Endothelial cell of umbilical vein (primary cell): ENCODE measurements around the gene USP46. TPM values are rescaled to one million over a fixed set of nuclear protein-coding genes. Genes with fewer than 3 reads are reported as not detected.
A peak's percentile ranks its signal among the peaks of the same experiment; 100 is the strongest.

Source experiments
- BruUV-seq: library from RNA; stranded (reverse); fragments of 400-500 nt; replicated peaks from 2 replicates; lab custom pipeline; 2021; lab: Mats Ljungman, UMichigan
- CTCF ChIA-PET: fragments of 300-600, 350-600 bp; sonication (Branson Sonifier 250); formaldehyde crosslinking; loops from one replicate; lab custom pipeline; 2021; ENCODE audit warnings: antibody characterized with exemption, inconsistent platforms; lab: Charles Lee
- POLR2A ChIA-PET: fragments of 300-600, 350-600 bp; sonication (Branson Sonifier 250); formaldehyde crosslinking; loops from one replicate; lab custom pipeline; 2021; ENCODE audit warnings: antibody characterized with exemption, inconsistent platforms; lab: Charles Lee
- DNase-seq: peaks from one replicate; pipeline ENCODE4 v3.0.0-alpha.2; 2011; ENCODE audit warnings: low read depth, low spot score
- FAIRE-seq: peaks from 2 replicates; lab custom pipeline; 2011; peaks lifted over from hg19 to GRCh38; lab: Jason Lieb, UNC
- H2AFZ ChIP-seq: 2 replicates; pipeline ENCODE4 v1.6.0; 2012; ENCODE audit warnings: low read depth, low read length, control low read depth, inconsistent platforms
- H3K27ac ChIP-seq: 2 replicates; pipeline ENCODE4 v1.5.1; 2011; ENCODE audit warnings: low read depth, mild to moderate bottlenecking, control low read depth, low read length, moderate library complexity; ENCODE audit not compliant: insufficient read depth
- H3K27me3 ChIP-seq, 2 experiments: 2 replicates each; pipeline versions ENCODE4 v1.6.0 to v1.6.1; 2011; ENCODE audit warnings: low read length in 2 of 2, mixed read lengths in 1 of 2; ENCODE audit not compliant: control insufficient read depth in 2 of 2, insufficient read depth in 2 of 2
- H3K36me3 ChIP-seq, 2 experiments: 2 replicates in 1 of 2; 3 replicates in 1 of 2; pipeline ENCODE4 v1.5.1; 2011; ENCODE audit warnings: low read length in 2 of 2, mild to moderate bottlenecking in 1 of 2, moderate library complexity in 1 of 2; ENCODE audit not compliant: control insufficient read depth in 2 of 2, insufficient read depth in 2 of 2; ENCODE audit errors: extremely low read depth in 1 of 2
- H3K4me1 ChIP-seq: 3 replicates; pipeline ENCODE4 v1.5.1; 2011; ENCODE audit warnings: mild to moderate bottlenecking, low read length; ENCODE audit not compliant: control insufficient read depth, insufficient read depth; ENCODE audit errors: extremely low read depth
- H3K4me2 ChIP-seq: 2 replicates; pipeline ENCODE4 v1.6.1; 2011; ENCODE audit warnings: low read length, control low read depth, mixed read lengths; ENCODE audit not compliant: insufficient read depth
- H3K4me3 ChIP-seq, 3 experiments: fragments of 200-600 bp in 1 of 3; sonication (generic), shearing (Covaris generic) in 1 of 3; replicated peaks in 1 of 3; 2 replicates each; pipeline ENCODE4 v1.5.1; 2011 to 2016; ENCODE audit warnings: control low read depth in 3 of 3, low read length in 3 of 3, mild to moderate bottlenecking in 2 of 3, inconsistent platforms in 1 of 3, low read depth in 1 of 3, moderate library complexity in 1 of 3; ENCODE audit not compliant: insufficient read depth in 1 of 3
- H3K79me2 ChIP-seq: 2 replicates; pipeline ENCODE4 v1.6.0; 2012; ENCODE audit warnings: low read length, inconsistent platforms; ENCODE audit not compliant: control insufficient read depth, insufficient read depth
- H3K9ac ChIP-seq: replicated peaks from 2 replicates; pipeline ENCODE3; 2011; ENCODE audit warnings: low read length, control low read depth; ENCODE audit not compliant: insufficient read depth; ENCODE audit errors: extremely low read depth
- H3K9me1 ChIP-seq: replicated peaks from 3 replicates; pipeline ENCODE4 v1.6.0; 2011; ENCODE audit warnings: mild to moderate bottlenecking, low read length; ENCODE audit not compliant: control insufficient read depth, insufficient read depth; ENCODE audit errors: extremely low read depth
- H3K9me3 ChIP-seq: replicated peaks from 2 replicates; pipeline ENCODE4 v1.5.1; 2012; ENCODE audit warnings: low read length, inconsistent platforms; ENCODE audit not compliant: control insufficient read depth, insufficient read depth
- H4K20me1 ChIP-seq: replicated peaks from 2 replicates; pipeline ENCODE3; 2011; ENCODE audit warnings: mild to moderate bottlenecking, low read length; ENCODE audit not compliant: control insufficient read depth, insufficient read depth; ENCODE audit errors: extremely low read depth
- CTCF ChIP-seq, 2 donors: IDR thresholded peaks; 1 replicate in 1 of 2; 2 replicates in 1 of 2; pipeline ENCODE4 v1.5.1; 2011; ENCODE audit warnings: low read length in 2 of 2, mild to moderate bottlenecking in 2 of 2, moderate library complexity in 2 of 2, control low read depth in 1 of 2, inconsistent platforms in 1 of 2, low read depth in 1 of 2; ENCODE audit not compliant: insufficient read depth in 1 of 2; ENCODE audit errors: extremely low read depth in 1 of 2
- EZH2 ChIP-seq: IDR thresholded peaks from 2 replicates; pipeline ENCODE4 v1.6.1; 2012; ENCODE audit warnings: borderline replicate concordance, low read depth, mild to moderate bottlenecking, moderate library complexity, low read length, inconsistent platforms; ENCODE audit not compliant: severe bottlenecking
- FOS ChIP-seq: IDR thresholded peaks from 2 replicates; pipeline ENCODE4 v1.6.1; 2011; ENCODE audit warnings: mild to moderate bottlenecking, low read length, moderate library complexity, borderline replicate concordance; ENCODE audit not compliant: insufficient read depth
- GATA2 ChIP-seq: IDR thresholded peaks from 2 replicates; pipeline ENCODE4 v1.7.0; 2011; ENCODE audit warnings: low read depth, mild to moderate bottlenecking, moderate library complexity, mixed read lengths, low read length; ENCODE audit not compliant: insufficient read length, insufficient read depth
- JUN ChIP-seq: IDR thresholded peaks from 2 replicates; pipeline ENCODE4 v1.6.1; 2011; ENCODE audit warnings: borderline replicate concordance, low read depth; ENCODE audit not compliant: insufficient read length, insufficient read depth
- MAX ChIP-seq: IDR thresholded peaks from 2 replicates; pipeline ENCODE4 v1.6.1; 2011; ENCODE audit not compliant: insufficient read depth, insufficient read length
- MYC ChIP-seq: IDR thresholded peaks from one replicate; pipeline ENCODE4 v1.6.1; 2011; ENCODE audit warnings: mild to moderate bottlenecking, low read depth, low read length
- POLR2A ChIP-seq: IDR thresholded peaks from 2 replicates; pipeline ENCODE4 v1.6.1; 2012; ENCODE audit warnings: low read depth, mild to moderate bottlenecking, control low read depth, low read length
- POLR2AphosphoS5 ChIP-seq: IDR thresholded peaks from 2 replicates; pipeline ENCODE4 v1.6.1; 2012; ENCODE audit warnings: low read depth, mild to moderate bottlenecking, control low read depth, low read length, moderate library complexity; ENCODE audit not compliant: insufficient read depth
- dilution Hi-C: fragments of 300-500 bp; cut with MboI; formaldehyde crosslinking; loops from one replicate; pipeline ENCODE4 v1.15.0; 2019; ENCODE audit warnings: low sequenced_read_pairs; ENCODE audit not compliant: extremely low pct_ligation_motif_present
- intact Hi-C: fragments of 100-400 bp; cut with micrococcal nuclease; formaldehyde crosslinking; loops from one replicate; pipeline ENCODE4 v1.10.0; 2022
- polyA plus RNA-seq, 4 experiments: library from polyadenylated mRNA; depleted of rRNA in 3 of 4; stranded (reverse) in 3 of 4; unstranded in 1 of 4; fragments of >200 nt; gene quantifications; 2 replicates each; pipeline versions ENCODE4 v1.2.1 to v1.2.3, GENCODE V29; 2011 to 2012; ENCODE audit warnings: missing spikeins in 1 of 4
- total RNA-seq: library from RNA; stranded (reverse); gene quantifications from 2 replicates; pipeline ENCODE4 v1.2.3, GENCODE V29; 2021

Gene USP46
- total and polyA plus RNA-seq, 2 donors (not counting 3 experiments of a cell fraction or from before 2014, with no cell fraction given), result 5.2 to 23.7 TPM

GRCh38 chr4:52660643-52661042 lies 1.5 kb upstream of the USP46 start:
- intact Hi-C loops (loop anchor here (2.0 kb wide), 1 partner anchor 52 kb away; no protein-coding TSS in a partner anchor), dilution Hi-C loops (no loop called here)
- no peak for TF ChIP-seq CTCF (IDR thresholded peaks at IDR 0.05; ENCODE audit: extremely low read depth in 1 of 2, insufficient read depth in 1 of 2, low read depth in 1 of 2, low read length in 2 of 2)
- no peak for TF ChIP-seq JUN
- TF ChIP-seq POLR2A, result no peak
- no peak for TF ChIP-seq MAX
- no peak for TF ChIP-seq MYC
- no peak for TF ChIP-seq GATA2
- no peak for TF ChIP-seq EZH2
- TF ChIP-seq FOS, result no peak
- no peak for TF ChIP-seq POLR2AphosphoS5
- Histone ChIP-seq H3K9me1 (no peaks in the 10 kb centered on the region), H2AFZ (no peak overlapping the region), H3K4me3 (no peak overlapping the region), H3K9ac (no peak overlapping the region), H3K36me3 (peaks cover 0 to 2% of the 10 kb centered on the region in 2 experiments), H3K27me3 (no peaks in the 10 kb centered on the region), H3K4me2 (peak overlapping the region; percentile 91), H3K27ac (no peak overlapping the region), H3K9me3 (no peaks in the 10 kb centered on the region), H3K79me2 (peaks cover 7% of the 10 kb centered on the region), H4K20me1 (no peaks in the 10 kb centered on the region), H3K4me1 (peaks cover 13% of the 10 kb centered on the region)
- POLR2A ChIA-PET, result no interaction called here
- no TSS peak for BruUV-seq
- CTCF ChIA-PET, result interaction anchor here (1.1 kb wide), 1 partner anchor 73 kb away, joined by 4 read pairs; no protein-coding TSS in a partner anchor
- FAIRE-seq, result peak; percentile 18
- no peak for DNase-seq
